ENCODE results near the gene STPG1. TPM values are rescaled to one million over a fixed set of nuclear protein-coding genes. Genes with fewer than 3 reads are reported as not detected.

Gene STPG1
- polyA plus RNA-seq, 1 donor from 2014 or later, result 0.89 TPM

- no peaks in the 10 kb centered on the region for H3K36me3 ChIP-seq (ENCODE audit: insufficient read depth, low read length)
- no peaks in the 10 kb centered on the region for H4K20me1 ChIP-seq (ENCODE audit: insufficient read depth)
- no peaks in the 10 kb centered on the region for H3K9me3 ChIP-seq (ENCODE audit: low read length)
- no peak overlapping the region for H3K27ac ChIP-seq (ENCODE audit: low read length)
- H3K9ac ChIP-seq (ENCODE audit: low read length), result no peak overlapping the region
- no peaks in the 10 kb centered on the region for H3K27me3 ChIP-seq (ENCODE audit: insufficient read depth, low read depth, low read length)
- no peaks in the 10 kb centered on the region for H3F3A ChIP-seq (ENCODE audit: insufficient read depth, low read length, poor library complexity, severe bottlenecking)
- no peak overlapping the region for H2AFZ ChIP-seq (ENCODE audit: low read depth, low read length)
- H3K79me2 ChIP-seq (replicated peaks; ENCODE audit: insufficient read depth, low read length), result no peaks in the 10 kb centered on the region
- TF ChIP-seq REST (IDR thresholded peaks at IDR 0.05; ENCODE audit: borderline replicate concordance) (no peak), MXI1 (conservative IDR thresholded peaks at IDR 0.05; ENCODE audit: poor library complexity, severe bottlenecking) (no peak), RAD21 (conservative IDR thresholded peaks at IDR 0.05) (no peak), EZH2 (IDR thresholded peaks at IDR 0.05; ENCODE audit: borderline replicate concordance, insufficient read depth, low read length, poor library complexity, severe bottlenecking) (no peak), SMC3 (conservative IDR thresholded peaks at IDR 0.05; ENCODE audit: poor library complexity) (no peak), CTCF (IDR thresholded peaks at IDR 0.05; ENCODE audit: poor library complexity, severe bottlenecking) (no peak), TAF1 (IDR thresholded peaks at IDR 0.05; ENCODE audit: low read depth) (no peak), EP300 (conservative IDR thresholded peaks at IDR 0.05; ENCODE audit: poor library complexity, severe bottlenecking) (no peak), POLR2AphosphoS5 (IDR thresholded peaks at IDR 0.05) (no peak)
- no peak overlapping the region for H3K4me2 ChIP-seq (ENCODE audit: low read length)
- no peaks in the 10 kb centered on the region for H3K9me2 ChIP-seq (ENCODE audit: insufficient read depth, low read length)
- H3K4me3 ChIP-seq (ENCODE audit: low read length), result no peak overlapping the region
Observed at GRCh38 chr1:24345334-24345733, 68.2 kb downstream of the STPG1 start.

- no peak overlapping the region for H2AFZ ChIP-seq (ENCODE audit: low read depth, low read length)
- no peak for TF ChIP-seq CTCF (IDR thresholded peaks at IDR 0.05; ENCODE audit: poor library complexity, severe bottlenecking)
- H3K79me2 ChIP-seq (replicated peaks; ENCODE audit: insufficient read depth, low read length), result no peaks in the 10 kb centered on the region
Observed at GRCh38 chr1:24344090-24344742, 69.4 kb downstream of the STPG1 start.

More at GRCh38 chr1:24344090-24344742, 69.4 kb downstream of the STPG1 start:
- H3K27ac ChIP-seq (ENCODE audit: low read length), result no peak overlapping the region
- H3K9ac ChIP-seq (ENCODE audit: low read length), result no peak overlapping the region
- H3K4me2 ChIP-seq (ENCODE audit: low read length), result no peak overlapping the region
- no peaks in the 10 kb centered on the region for H3F3A ChIP-seq (ENCODE audit: insufficient read depth, low read length, poor library complexity, severe bottlenecking)
- H3K4me3 ChIP-seq (ENCODE audit: low read length), result no peak overlapping the region
- H4K20me1 ChIP-seq (ENCODE audit: insufficient read depth), result no peaks in the 10 kb centered on the region
- no peaks in the 10 kb centered on the region for H3K27me3 ChIP-seq (ENCODE audit: insufficient read depth, low read depth, low read length)
- no peaks in the 10 kb centered on the region for H3K36me3 ChIP-seq (ENCODE audit: insufficient read depth, low read length)
- H3K9me2 ChIP-seq (ENCODE audit: insufficient read depth, low read length), result no peaks in the 10 kb centered on the region
- H3K9me3 ChIP-seq (ENCODE audit: low read length), result no peaks in the 10 kb centered on the region

All from neural cell (in vitro differentiated cells).